Keratinocyte (primary cell): ENCODE results near the gene PSTPIP2. TPM values are rescaled to one million over a fixed set of nuclear protein-coding genes. Genes with fewer than 3 reads are reported as not detected.
"Not testable (repeated sequence)": the region's sequence is repeated elsewhere in the genome, so short reads cannot be mapped to it uniquely, and the experiment has no call there.

ENCODE experiments used
- DNase-seq: peaks from one replicate; pipeline ENCODE4 v3.0.0-alpha.2; 2011; ENCODE audit warnings: low read depth, missing footprints, low spot score
- FAIRE-seq: peaks from 2 replicates; lab custom pipeline; 2011; peaks lifted over from hg19 to GRCh38; lab: Jason Lieb, UNC
- H2AFZ ChIP-seq: 2 replicates; pipeline ENCODE4 v1.6.0; 2012; ENCODE audit warnings: low read length, control low read depth, inconsistent platforms; ENCODE audit not compliant: control insufficient read depth
- H3K27ac ChIP-seq: 2 replicates; pipeline ENCODE4 v1.5.1; 2011; ENCODE audit warnings: low read length; ENCODE audit not compliant: control insufficient read depth, insufficient read depth
- H3K27me3 ChIP-seq: 3 replicates; pipeline ENCODE4 v1.6.0; 2011; ENCODE audit warnings: low read length; ENCODE audit not compliant: control insufficient read depth, insufficient read depth; ENCODE audit errors: extremely low read depth
- H3K36me3 ChIP-seq, 2 experiments: 2 replicates in 1 of 2; 3 replicates in 1 of 2; pipeline ENCODE4 v1.5.1; 2011; ENCODE audit warnings: low read length in 2 of 2, mild to moderate bottlenecking in 1 of 2; ENCODE audit not compliant: control insufficient read depth in 2 of 2, insufficient read depth in 2 of 2; ENCODE audit errors: extremely low read depth in 1 of 2
- H3K4me1 ChIP-seq: 3 replicates; pipeline ENCODE4 v1.5.1; 2011; ENCODE audit warnings: low read length; ENCODE audit not compliant: control insufficient read depth, insufficient read depth; ENCODE audit errors: extremely low read depth
- H3K4me2 ChIP-seq: 3 replicates; pipeline ENCODE4 v1.6.0; 2011; ENCODE audit warnings: low read depth, low read length; ENCODE audit not compliant: control insufficient read depth, insufficient read depth; ENCODE audit errors: extremely low read depth
- H3K4me3 ChIP-seq, 3 experiments: fragments of 200-600 bp in 1 of 3; sonication (generic) in 1 of 3; 2 replicates in 2 of 3; 3 replicates in 1 of 3; pipeline ENCODE4 v1.5.1; 2011 to 2016; ENCODE audit warnings: low read length in 3 of 3, mild to moderate bottlenecking in 3 of 3, control low read depth in 2 of 3, inconsistent platforms in 1 of 3, low read depth in 1 of 3, mixed read lengths in 1 of 3, mixed run types in 1 of 3, moderate library complexity in 1 of 3; ENCODE audit not compliant: control insufficient read depth in 2 of 3, insufficient read depth in 2 of 3; ENCODE audit errors: extremely low read depth in 1 of 3
- H3K79me2 ChIP-seq: 2 replicates; pipeline ENCODE4 v1.6.0; 2012; ENCODE audit warnings: low read length; ENCODE audit not compliant: control insufficient read depth, insufficient read depth
- H3K9ac ChIP-seq: 3 replicates; pipeline ENCODE4 v1.6.0; 2011; ENCODE audit warnings: low read length; ENCODE audit not compliant: control insufficient read depth, insufficient read depth; ENCODE audit errors: extremely low read depth
- H3K9me1 ChIP-seq: 3 replicates; pipeline ENCODE4 v1.6.0; 2011; ENCODE audit warnings: low read length; ENCODE audit not compliant: control insufficient read depth, insufficient read depth; ENCODE audit errors: extremely low read depth
- H3K9me3 ChIP-seq: 2 replicates; pipeline ENCODE4 v1.5.1; 2012; ENCODE audit warnings: low read depth, low read length; ENCODE audit not compliant: control insufficient read depth
- H4K20me1 ChIP-seq: 3 replicates; pipeline ENCODE4 v1.6.0; 2011; ENCODE audit warnings: low read length; ENCODE audit not compliant: control insufficient read depth, insufficient read depth; ENCODE audit errors: extremely low read depth
- EZH2 ChIP-seq: IDR thresholded peaks from one replicate; pipeline ENCODE4 v1.6.1; 2012; ENCODE audit warnings: inconsistent platforms, mild to moderate bottlenecking, low read length, moderate library complexity
- dilution Hi-C: fragments of 300-500 bp; cut with MboI; formaldehyde crosslinking; loops from one replicate; pipeline ENCODE4 v1.7.0; 2020; ENCODE audit warnings: low sequenced_read_pairs; ENCODE audit not compliant: extremely low pct_ligation_motif_present
- polyA plus RNA-seq, 5 experiments: library from polyadenylated mRNA; depleted of rRNA in 3 of 5; stranded (reverse) in 3 of 5; stranded (forward) in 1 of 5; unstranded in 1 of 5; fragments of >200 nt; gene quantifications; 1 replicate in 1 of 5; 2 replicates in 3 of 5; 3 replicates in 1 of 5; pipeline versions ENCODE4 v1.2.1 to v1.2.3, GENCODE V29; 2011 to 2012; ENCODE audit warnings: missing spikeins in 2 of 5, low read depth in 1 of 5, low replicate concordance in 1 of 5
- TF ChIP-seq, protein P1 (sequence below), 3 experiments: IDR thresholded peaks in 1 of 3; conservative IDR thresholded peaks in 1 of 3; optimal IDR thresholded peaks in 1 of 3; 2 replicates in 2 of 3; 3 replicates in 1 of 3; pipeline versions ENCODE3 to v1.5.1; 2011; ENCODE audit warnings: low read length in 3 of 3, mild to moderate bottlenecking in 3 of 3, moderate library complexity in 2 of 3, control low read depth in 1 of 3, inconsistent platforms in 1 of 3; ENCODE audit not compliant: insufficient read depth in 2 of 3; ENCODE audit errors: extremely low read depth in 1 of 3

The PSTPIP2 gene
- polyA plus RNA-seq, 1 donor (not counting 4 experiments of a cell fraction or from before 2014, with no cell fraction given): 27.3 TPM

DNA sequence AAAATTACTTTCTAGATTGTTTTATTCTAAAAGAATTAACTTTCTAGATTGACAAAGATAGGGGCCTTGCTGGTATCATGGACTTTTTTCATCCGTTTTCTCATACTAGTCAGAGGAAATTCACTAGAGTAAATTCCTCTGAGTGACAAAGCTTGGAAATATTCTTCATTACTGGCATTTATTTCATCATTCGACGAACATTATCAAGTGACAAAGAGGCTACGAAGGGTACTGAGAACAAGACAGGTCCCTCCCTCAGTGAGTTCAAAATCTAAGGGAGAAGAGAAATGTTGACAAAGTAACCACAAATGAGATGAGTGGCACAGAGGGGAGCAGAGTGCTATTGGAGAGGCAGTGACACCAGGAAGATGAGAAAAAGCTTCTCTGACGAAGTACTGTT is 109.2 kb downstream of the PSTPIP2 start:
- Histone ChIP-seq H3K9me1 (no peaks in the 10 kb centered on the region), H3K4me1 (peaks cover 31% of the 10 kb centered on the region), H3K9ac (no peak overlapping the region), H2AFZ (no peak overlapping the region), H3K36me3 (peaks cover 3 to 6% of the 10 kb centered on the region in 2 experiments), H4K20me1 (no peaks in the 10 kb centered on the region), H3K27ac (no peak overlapping the region), H3K4me2 (no peak overlapping the region), H3K27me3 (no peaks in the 10 kb centered on the region), H3K4me3 (no peak overlapping the region), H3K9me3 (no peaks in the 10 kb centered on the region), H3K79me2 (peaks cover 61% of the 10 kb centered on the region)
- DNase-seq (no peak), FAIRE-seq (no peak)
- no peak for TF ChIP-seq EZH2
- TF ChIP-seq, protein P1, sequence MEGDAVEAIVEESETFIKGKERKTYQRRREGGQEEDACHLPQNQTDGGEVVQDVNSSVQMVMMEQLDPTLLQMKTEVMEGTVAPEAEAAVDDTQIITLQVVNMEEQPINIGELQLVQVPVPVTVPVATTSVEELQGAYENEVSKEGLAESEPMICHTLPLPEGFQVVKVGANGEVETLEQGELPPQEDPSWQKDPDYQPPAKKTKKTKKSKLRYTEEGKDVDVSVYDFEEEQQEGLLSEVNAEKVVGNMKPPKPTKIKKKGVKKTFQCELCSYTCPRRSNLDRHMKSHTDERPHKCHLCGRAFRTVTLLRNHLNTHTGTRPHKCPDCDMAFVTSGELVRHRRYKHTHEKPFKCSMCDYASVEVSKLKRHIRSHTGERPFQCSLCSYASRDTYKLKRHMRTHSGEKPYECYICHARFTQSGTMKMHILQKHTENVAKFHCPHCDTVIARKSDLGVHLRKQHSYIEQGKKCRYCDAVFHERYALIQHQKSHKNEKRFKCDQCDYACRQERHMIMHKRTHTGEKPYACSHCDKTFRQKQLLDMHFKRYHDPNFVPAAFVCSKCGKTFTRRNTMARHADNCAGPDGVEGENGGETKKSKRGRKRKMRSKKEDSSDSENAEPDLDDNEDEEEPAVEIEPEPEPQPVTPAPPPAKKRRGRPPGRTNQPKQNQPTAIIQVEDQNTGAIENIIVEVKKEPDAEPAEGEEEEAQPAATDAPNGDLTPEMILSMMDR (optimal IDR thresholded peaks at IDR 0.05 in 1 of 3, IDR thresholded peaks at IDR 0.05 in 1 of 3, conservative IDR thresholded peaks at IDR 0.05 in 1 of 3; ENCODE audit: extremely low read depth in 1 of 3, insufficient read depth in 2 of 3, low read length in 3 of 3): no peak
- dilution Hi-C loops: no loop called here

DNA sequence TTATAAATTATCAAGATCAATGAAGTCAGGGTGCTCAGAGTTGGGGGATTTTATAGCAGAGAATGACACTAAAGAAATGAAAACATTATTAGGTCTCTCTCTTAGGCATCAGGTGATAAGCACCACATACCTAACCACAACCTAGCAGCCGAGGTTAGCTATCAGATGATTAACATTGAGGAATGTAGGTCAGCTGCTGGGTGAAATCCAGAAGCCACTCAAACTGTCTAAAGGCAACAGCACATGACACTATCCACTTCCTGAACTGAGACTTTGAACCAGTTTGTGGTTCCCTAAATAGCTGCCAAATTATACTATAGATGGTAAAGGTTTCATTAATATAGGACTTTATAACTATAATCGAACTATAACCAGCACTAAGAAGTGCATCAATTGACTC is 109.6 kb downstream of the PSTPIP2 start:
- H3K27me3 ChIP-seq: no peaks in the 10 kb centered on the region
- peaks cover 31% of the 10 kb centered on the region for H3K4me1 ChIP-seq
- H3K4me2 ChIP-seq: peak overlapping the region; percentile 32
- no peak overlapping the region for H3K9ac ChIP-seq
- no peak for TF ChIP-seq EZH2
- TF ChIP-seq, protein P1 (optimal IDR thresholded peaks at IDR 0.05 in 1 of 3, IDR thresholded peaks at IDR 0.05 in 1 of 3, conservative IDR thresholded peaks at IDR 0.05 in 1 of 3; ENCODE audit: extremely low read depth in 1 of 3, insufficient read depth in 2 of 3, low read length in 3 of 3): no peak
- peaks cover 65% of the 10 kb centered on the region for H3K79me2 ChIP-seq
- no peaks in the 10 kb centered on the region for H3K9me3 ChIP-seq
- no peaks in the 10 kb centered on the region for H4K20me1 ChIP-seq
- H3K4me3 ChIP-seq: peak overlapping the region in 1 of 3 experiments; percentile 22
- no peak overlapping the region for H3K27ac ChIP-seq
- H2AFZ ChIP-seq: no peak overlapping the region
- FAIRE-seq (no peak), DNase-seq (peak; percentile 61)
- H3K36me3 ChIP-seq: peaks cover 3 to 6% of the 10 kb centered on the region in 2 experiments
- dilution Hi-C loops: no loop called here
- no peaks in the 10 kb centered on the region for H3K9me1 ChIP-seq

DNA sequence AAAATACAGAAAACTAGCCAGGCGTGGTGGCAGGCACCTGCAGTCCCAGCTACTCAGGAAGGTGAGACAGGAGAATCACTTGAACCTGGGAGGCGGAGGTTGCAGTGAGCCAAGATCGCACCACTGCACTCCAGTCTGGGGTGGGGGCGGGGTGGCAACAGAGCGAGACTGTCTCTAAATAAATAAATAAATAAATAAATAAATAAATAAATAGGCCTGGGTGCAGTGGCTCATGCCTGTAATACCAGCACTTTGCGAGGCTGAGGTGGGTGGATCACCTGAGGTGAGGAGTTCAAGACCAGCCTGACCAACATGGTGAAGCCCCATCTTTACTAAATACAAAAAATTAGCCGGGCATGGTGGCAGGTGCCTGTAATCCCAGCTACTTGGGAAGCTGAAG is 112.6 kb downstream of the PSTPIP2 start:
- H3K27ac ChIP-seq, H3K27me3 ChIP-seq, H3K9ac ChIP-seq, H4K20me1 ChIP-seq, DNase-seq, H3K4me3 ChIP-seq, FAIRE-seq, H3K9me1 ChIP-seq, H3K9me3 ChIP-seq, H2AFZ ChIP-seq, H3K4me2 ChIP-seq, dilution Hi-C loops: not testable (repeated sequence)
- Histone ChIP-seq H3K4me1 (peaks cover 34% of the 10 kb centered on the region), H3K36me3 (peaks cover 5 to 12% of the 10 kb centered on the region in 2 experiments), H3K79me2 (peaks cover 49% of the 10 kb centered on the region)
